Gastrocnemius medialis (tissue), 4 donors: ENCODE measurements around the gene CSRNP3.

Experiments used
- POLR2A ChIP-seq, 2 donors: fragments of 450-650 bp; IDR thresholded peaks; one replicate each; pipeline ENCODE4 v1.6.1; 2017; ENCODE audit warnings: antibody characterized with exemption in 2 of 2, mild to moderate bottlenecking in 2 of 2, moderate library complexity in 2 of 2
- TF ChIP-seq, protein P1 (sequence below), 5 experiments: fragments of 450-650 bp in 3 of 5; fragments of 200-600 bp in 2 of 5; sonication (generic) in 2 of 5; IDR thresholded peaks in 4 of 5; conservative IDR thresholded peaks in 1 of 5; 1 replicate in 4 of 5; 2 replicates in 1 of 5; pipeline ENCODE4 v1.5.1; 2016 to 2019; ENCODE audit warnings: antibody characterized with exemption in 5 of 5, mild to moderate bottlenecking in 3 of 5, moderate library complexity in 3 of 5

DNA sequence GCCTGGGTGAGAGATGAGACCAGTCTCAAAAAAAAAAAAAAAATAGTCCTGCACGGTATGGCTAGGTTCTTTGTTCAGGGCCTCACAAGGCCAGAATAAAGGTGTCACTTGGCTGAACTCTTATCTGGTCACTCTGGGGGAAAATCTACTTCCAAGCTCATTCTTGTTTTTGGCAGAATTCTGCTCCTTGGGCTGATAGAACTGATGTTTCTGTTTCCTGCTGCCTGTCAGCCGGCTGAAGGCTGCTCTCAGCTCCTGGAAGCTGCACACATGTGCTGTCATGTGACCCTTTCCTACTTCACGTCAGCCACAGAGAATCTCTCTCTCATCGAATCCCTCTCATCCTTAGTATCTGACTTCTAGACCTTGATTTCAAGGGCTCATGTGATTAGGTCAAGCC, 10.4 kb downstream of the CSRNP3 start:
- TF ChIP-seq, protein P1, sequence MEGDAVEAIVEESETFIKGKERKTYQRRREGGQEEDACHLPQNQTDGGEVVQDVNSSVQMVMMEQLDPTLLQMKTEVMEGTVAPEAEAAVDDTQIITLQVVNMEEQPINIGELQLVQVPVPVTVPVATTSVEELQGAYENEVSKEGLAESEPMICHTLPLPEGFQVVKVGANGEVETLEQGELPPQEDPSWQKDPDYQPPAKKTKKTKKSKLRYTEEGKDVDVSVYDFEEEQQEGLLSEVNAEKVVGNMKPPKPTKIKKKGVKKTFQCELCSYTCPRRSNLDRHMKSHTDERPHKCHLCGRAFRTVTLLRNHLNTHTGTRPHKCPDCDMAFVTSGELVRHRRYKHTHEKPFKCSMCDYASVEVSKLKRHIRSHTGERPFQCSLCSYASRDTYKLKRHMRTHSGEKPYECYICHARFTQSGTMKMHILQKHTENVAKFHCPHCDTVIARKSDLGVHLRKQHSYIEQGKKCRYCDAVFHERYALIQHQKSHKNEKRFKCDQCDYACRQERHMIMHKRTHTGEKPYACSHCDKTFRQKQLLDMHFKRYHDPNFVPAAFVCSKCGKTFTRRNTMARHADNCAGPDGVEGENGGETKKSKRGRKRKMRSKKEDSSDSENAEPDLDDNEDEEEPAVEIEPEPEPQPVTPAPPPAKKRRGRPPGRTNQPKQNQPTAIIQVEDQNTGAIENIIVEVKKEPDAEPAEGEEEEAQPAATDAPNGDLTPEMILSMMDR (IDR thresholded peaks at IDR 0.05 in 4 of 5, conservative IDR thresholded peaks at IDR 0.05 in 1 of 5): no peak
- TF ChIP-seq POLR2A (IDR thresholded peaks at IDR 0.05): no peak
